A549 treated with CORT108297 at 1 μM for 4 hours (cell line): ENCODE results near the gene LATS1. TPM values are rescaled to one million over a fixed set of nuclear protein-coding genes. Genes with fewer than 3 reads are reported as not detected.

Source experiments
- total RNA-seq: library from RNA; stranded (reverse); fragments of 200-300 nt; extraction: Qiagen RNA extraction; gene quantifications from 5 replicates; pipeline ENCODE4 v1.2.3, GENCODE V29; 2022

The LATS1 gene
- total RNA-seq = 5.2 to 8.1 TPM (median 7.4 TPM) in 5 replicates

GRCh38 chr6:149717588-149718458, at the start of gene LATS1:
Gene LATS1 (minus strand): TSS chr6:149718101. CDS start chr6:149702126, 15,975 bp downstream.

GRCh38 chr6:149749594-149750135, 31.8 kb upstream of the LATS1 start, which contains the start of gene PCMT1:
Gene PCMT1 (plus strand): TSS chr6:149749741. CDS start chr6:149749902, 161 bp downstream.

GRCh38 chr6:149746147-149746946, 28.4 kb upstream of the LATS1 start, which contains the start of gene NUP43:
Gene NUP43 (minus strand): TSS chr6:149746529. CDS start chr6:149746495, 34 bp downstream.

GRCh38 chr6:149648148-149649145, 69.5 kb downstream of the LATS1 start, which contains the start of gene KATNA1:
Gene KATNA1 (minus strand): TSS chr6:149648714. CDS start chr6:149638547, 10,167 bp downstream.

Other genes starting within 250 kb of the LATS1 start
- 0.06 to 0.40 TPM (median 0.10 TPM) in 5 replicates for gene ZC3H12D, start 233.1 kb downstream of the LATS1 start, total RNA-seq
- gene PPIL4, start 172.1 kb downstream of the LATS1 start, total RNA-seq = 11.6 to 23.4 TPM (median 14.2 TPM) in 5 replicates
- 24.7 to 33.7 TPM (median 26.1 TPM) in 5 replicates for gene GINM1, start 151.7 kb downstream of the LATS1 start, total RNA-seq
- 9.4 to 12.9 TPM (median 10.7 TPM) in 5 replicates for gene KATNA1, start 69.4 kb downstream of the LATS1 start, total RNA-seq
- gene NUP43, start 28.4 kb upstream of the LATS1 start, total RNA-seq = 13.1 to 16.4 TPM (median 14.9 TPM) in 5 replicates
- 85.0 to 99.9 TPM (median 88.8 TPM) in 5 replicates for gene PCMT1, start 31.6 kb upstream of the LATS1 start, total RNA-seq
- gene LRP11, start 146.3 kb upstream of the LATS1 start, total RNA-seq = 31.8 to 44.2 TPM (median 37.9 TPM) in 5 replicates
- gene RAET1E, start 180.0 kb upstream of the LATS1 start, total RNA-seq = 2.2 to 3.7 TPM (median 2.6 TPM) in 5 replicates
- gene RAET1G, start 205.0 kb upstream of the LATS1 start, total RNA-seq = 7.3 to 11.9 TPM (median 10.3 TPM) in 5 replicates
- 3.2 to 4.1 TPM (median 3.9 TPM) in 5 replicates for gene ULBP2, start 223.9 kb upstream of the LATS1 start, total RNA-seq
- gene ULBP1, start 245.8 kb upstream of the LATS1 start, total RNA-seq = 0.74 to 1.1 TPM (median 1.0 TPM) in 5 replicates